ENCODE measurements around the gene MVD. TPM values are rescaled to one million over a fixed set of nuclear protein-coding genes. Genes with fewer than 3 reads are reported as not detected.

The MVD gene
- total RNA-seq, 1 donor from 2014 or later, result 14.1 TPM

- H3K27ac ChIP-seq (ENCODE audit: low read depth, low read length), result no peak overlapping the region
- peaks cover 19 to 36% (median 29%) of the 10 kb centered on the region in 3 donors for H3K4me1 ChIP-seq (ENCODE audit: control insufficient read depth in 3 of 3, insufficient read depth in 3 of 3, low read length in 3 of 3)
- no peak overlapping the region for H3K4me3 ChIP-seq (ENCODE audit: low read length in 3 of 3)
- peaks cover 0 to 16% (median 12%) of the 10 kb centered on the region in 3 donors for H3K27me3 ChIP-seq (ENCODE audit: control insufficient read depth in 3 of 3, insufficient read depth in 3 of 3, low read length in 3 of 3)
- H3K36me3 ChIP-seq (ENCODE audit: control insufficient read depth in 3 of 3, insufficient read depth in 3 of 3, low read length in 3 of 3), result no peaks in the 10 kb centered on the region
- H3K9ac ChIP-seq (ENCODE audit: low read depth in 1 of 3, low read length in 3 of 3), result no peak overlapping the region
- H3K9me3 ChIP-seq (ENCODE audit: control insufficient read depth in 3 of 3, low read length in 3 of 3), result no peaks in the 10 kb centered on the region
Observed at GRCh38 chr16:88690341-88691128, 27.6 kb upstream of the MVD start.

GRCh38 chr16:88688013-88688778 lies 25.3 kb upstream of the MVD start:
- Histone ChIP-seq H3K36me3 (ENCODE audit: control insufficient read depth in 3 of 3, insufficient read depth in 3 of 3, low read length in 3 of 3) (no peaks in the 10 kb centered on the region), H3K27me3 (ENCODE audit: control insufficient read depth in 3 of 3, insufficient read depth in 3 of 3, low read length in 3 of 3) (peaks cover 0 to 26% (median 16%) of the 10 kb centered on the region in 3 donors), H3K4me3 (ENCODE audit: low read length in 3 of 3) (peak overlapping the region; percentile 22 to 55 (median 23)), H3K9ac (ENCODE audit: low read depth in 1 of 3, low read length in 3 of 3) (peak overlapping the region; percentile 50 to 73 (median 57)), H3K27ac (ENCODE audit: low read depth, low read length) (peak overlapping the region; percentile 88), H3K4me1 (ENCODE audit: control insufficient read depth in 3 of 3, insufficient read depth in 3 of 3, low read length in 3 of 3) (peaks cover 20 to 43% (median 33%) of the 10 kb centered on the region in 3 donors), H3K9me3 (ENCODE audit: control insufficient read depth in 3 of 3, low read length in 3 of 3) (no peaks in the 10 kb centered on the region)

- Histone ChIP-seq H3K4me1 (ENCODE audit: control insufficient read depth in 3 of 3, insufficient read depth in 3 of 3, low read length in 3 of 3) (peaks cover 20 to 43% (median 33%) of the 10 kb centered on the region in 3 donors), H3K9me3 (ENCODE audit: control insufficient read depth in 3 of 3, low read length in 3 of 3) (no peaks in the 10 kb centered on the region), H3K36me3 (ENCODE audit: control insufficient read depth in 3 of 3, insufficient read depth in 3 of 3, low read length in 3 of 3) (no peaks in the 10 kb centered on the region), H3K4me3 (ENCODE audit: low read length in 3 of 3) (no peak overlapping the region), H3K27me3 (ENCODE audit: control insufficient read depth in 3 of 3, insufficient read depth in 3 of 3, low read length in 3 of 3) (peaks cover 0 to 26% (median 16%) of the 10 kb centered on the region in 3 donors), H3K27ac (ENCODE audit: low read depth, low read length) (peak overlapping the region; percentile 88), H3K9ac (ENCODE audit: low read depth in 1 of 3, low read length in 3 of 3) (peak overlapping the region in 1 of 3 donors; percentile 33)
Observed at GRCh38 chr16:88687676-88688012, 24.8 kb upstream of the MVD start.

- Histone ChIP-seq H3K27me3 (ENCODE audit: control insufficient read depth in 3 of 3, insufficient read depth in 3 of 3, low read length in 3 of 3) (peaks cover 0 to 26% (median 16%) of the 10 kb centered on the region in 3 donors), H3K9ac (ENCODE audit: low read depth in 1 of 3, low read length in 3 of 3) (peak overlapping the region; percentile 51 to 74 (median 59)), H3K27ac (ENCODE audit: low read depth, low read length) (peak overlapping the region; percentile 88), H3K9me3 (ENCODE audit: control insufficient read depth in 3 of 3, low read length in 3 of 3) (no peaks in the 10 kb centered on the region), H3K4me1 (ENCODE audit: control insufficient read depth in 3 of 3, insufficient read depth in 3 of 3, low read length in 3 of 3) (peaks cover 20 to 45% (median 33%) of the 10 kb centered on the region in 3 donors), H3K36me3 (ENCODE audit: control insufficient read depth in 3 of 3, insufficient read depth in 3 of 3, low read length in 3 of 3) (no peaks in the 10 kb centered on the region), H3K4me3 (ENCODE audit: low read length in 3 of 3) (peak overlapping the region in 1 of 3 donors; percentile 85)
Observed at GRCh38 chr16:88687254-88687576, 24.3 kb upstream of the MVD start.

GRCh38 chr16:88686439-88687253 lies 23.8 kb upstream of the MVD start, which contains the start of gene SNAI3:
TSS of gene SNAI3 (minus strand) at chr16:88686507. CDS start at chr16:88686406, 101 bp downstream.
- Histone ChIP-seq H3K27me3 (ENCODE audit: control insufficient read depth in 3 of 3, insufficient read depth in 3 of 3, low read length in 3 of 3) (peaks cover 0 to 26% (median 16%) of the 10 kb centered on the region in 3 donors), H3K4me1 (ENCODE audit: control insufficient read depth in 3 of 3, insufficient read depth in 3 of 3, low read length in 3 of 3) (peaks cover 20 to 51% (median 35%) of the 10 kb centered on the region in 3 donors), H3K9me3 (ENCODE audit: control insufficient read depth in 3 of 3, low read length in 3 of 3) (no peaks in the 10 kb centered on the region), H3K27ac (ENCODE audit: low read depth, low read length) (peak within 1 kb of the TSS; percentile 88), H3K4me3 (ENCODE audit: low read length in 3 of 3) (peak within 1 kb of the TSS; percentile 61 to 85 (median 75)), H3K9ac (ENCODE audit: low read depth in 1 of 3, low read length in 3 of 3) (peak within 1 kb of the TSS; percentile 76 to 85 (median 79)), H3K36me3 (ENCODE audit: control insufficient read depth in 3 of 3, insufficient read depth in 3 of 3, low read length in 3 of 3) (no peaks in the 10 kb centered on the region)

- Histone ChIP-seq H3K9me3 (ENCODE audit: control insufficient read depth in 3 of 3, low read length in 3 of 3) (no peaks in the 10 kb centered on the region), H3K27me3 (ENCODE audit: control insufficient read depth in 3 of 3, insufficient read depth in 3 of 3, low read length in 3 of 3) (peaks cover 0 to 26% (median 17%) of the 10 kb centered on the region in 3 donors), H3K36me3 (ENCODE audit: control insufficient read depth in 3 of 3, insufficient read depth in 3 of 3, low read length in 3 of 3) (peaks cover 0 to 2% (median under 1%) of the 10 kb centered on the region in 3 donors), H3K4me3 (ENCODE audit: low read length in 3 of 3) (peak overlapping the region; percentile 61 to 85 (median 75)), H3K9ac (ENCODE audit: low read depth in 1 of 3, low read length in 3 of 3) (peak overlapping the region; percentile 76 to 85 (median 79)), H3K27ac (ENCODE audit: low read depth, low read length) (peak overlapping the region; percentile 65), H3K4me1 (ENCODE audit: control insufficient read depth in 3 of 3, insufficient read depth in 3 of 3, low read length in 3 of 3) (peaks cover 25 to 57% (median 35%) of the 10 kb centered on the region in 3 donors)
Observed at GRCh38 chr16:88686062-88686438, 23.2 kb upstream of the MVD start.

GRCh38 chr16:88685156-88686061 lies 22.5 kb upstream of the MVD start:
- H3K27ac ChIP-seq (ENCODE audit: low read depth, low read length), result peak overlapping the region; percentile 65
- H3K9ac ChIP-seq (ENCODE audit: low read depth in 1 of 3, low read length in 3 of 3), result peak overlapping the region; percentile 76 to 85 (median 79)
- H3K36me3 ChIP-seq (ENCODE audit: control insufficient read depth in 3 of 3, insufficient read depth in 3 of 3, low read length in 3 of 3), result peaks cover 0 to 7% (median 4%) of the 10 kb centered on the region in 3 donors
- peaks cover 0 to 23% (median 17%) of the 10 kb centered on the region in 3 donors for H3K27me3 ChIP-seq (ENCODE audit: control insufficient read depth in 3 of 3, insufficient read depth in 3 of 3, low read length in 3 of 3)
- peaks cover 29 to 63% (median 37%) of the 10 kb centered on the region in 3 donors for H3K4me1 ChIP-seq (ENCODE audit: control insufficient read depth in 3 of 3, insufficient read depth in 3 of 3, low read length in 3 of 3)
- H3K9me3 ChIP-seq (ENCODE audit: control insufficient read depth in 3 of 3, low read length in 3 of 3), result no peaks in the 10 kb centered on the region
- H3K4me3 ChIP-seq (ENCODE audit: low read length in 3 of 3), result peak overlapping the region; percentile 61 to 85 (median 75)

GRCh38 chr16:88684569-88685155 lies 21.8 kb upstream of the MVD start:
- H3K9me3 ChIP-seq (ENCODE audit: control insufficient read depth in 3 of 3, low read length in 3 of 3), result no peaks in the 10 kb centered on the region
- H3K27ac ChIP-seq (ENCODE audit: low read depth, low read length), result no peak overlapping the region
- H3K4me1 ChIP-seq (ENCODE audit: control insufficient read depth in 3 of 3, insufficient read depth in 3 of 3, low read length in 3 of 3), result peaks cover 29 to 63% (median 37%) of the 10 kb centered on the region in 3 donors
- H3K27me3 ChIP-seq (ENCODE audit: control insufficient read depth in 3 of 3, insufficient read depth in 3 of 3, low read length in 3 of 3), result peaks cover 0 to 22% (median 17%) of the 10 kb centered on the region in 3 donors
- H3K36me3 ChIP-seq (ENCODE audit: control insufficient read depth in 3 of 3, insufficient read depth in 3 of 3, low read length in 3 of 3), result peaks cover 0 to 10% (median 4%) of the 10 kb centered on the region in 3 donors
- H3K9ac ChIP-seq (ENCODE audit: low read depth in 1 of 3, low read length in 3 of 3), result peak overlapping the region; percentile 76 to 85 (median 79)
- H3K4me3 ChIP-seq (ENCODE audit: low read length in 3 of 3), result peak overlapping the region; percentile 61 to 85 (median 75)
